GM21619 (cell line): ENCODE results near the gene ZNF790.
A peak's percentile ranks its signal among the peaks of the same experiment; 100 is the strongest.
"Not testable (repeated sequence)": the region's sequence is repeated elsewhere in the genome, so short reads cannot be mapped to it uniquely, and the experiment has no call there.

Experiments
- ATAC-seq: cut with Tn5 transposase; IDR thresholded peaks from one replicate; pipeline ENCODE4 v1.9.1; 2021; ENCODE audit not compliant: unreplicated experiment

ZNF790 gene

GRCh38 chr19:36837906-36838783 is at the start of gene ZNF790:
Gene ZNF790 (minus strand): TSS chr19:36838387. CDS start chr19:36825619, 12,768 bp downstream.
- peak; percentile 93 for ATAC-seq

GRCh38 chr19:36876993-36877938 is 39.1 kb upstream of the ZNF790 start:
- ATAC-seq, result no peak

GRCh38 chr19:36851898-36852297 is 13.7 kb upstream of the ZNF790 start:
- ATAC-seq, result no peak

GRCh38 chr19:36850559-36851442 is 12.6 kb upstream of the ZNF790 start, which contains the start of gene ZNF345:
Gene ZNF345 (plus strand): TSS chr19:36850876. CDS start chr19:36876831, 25,955 bp downstream.
- peak; percentile 70 for ATAC-seq

GRCh38 chr19:36849701-36850558 is 11.7 kb upstream of the ZNF790 start:
- peak; percentile 84 for ATAC-seq

GRCh38 chr19:36847968-36848367 is 9.8 kb upstream of the ZNF790 start:
- ATAC-seq, result no peak

GRCh38 chr19:36838784-36839324 is 667 bp upstream of the ZNF790 start:
- no peak for ATAC-seq

GRCh38 chr19:36837176-36837905 is 846 bp downstream of the ZNF790 start:
- no peak for ATAC-seq

- no peak for ATAC-seq
Observed at GRCh38 chr19:36833430-36833829, 4.8 kb downstream of the ZNF790 start.

- no peak for ATAC-seq
Observed at GRCh38 chr19:36821758-36822157, 16.4 kb downstream of the ZNF790 start.

- no peak for ATAC-seq
Observed at GRCh38 chr19:36819130-36819630, 19.0 kb downstream of the ZNF790 start.

- ATAC-seq, result no peak
Observed at GRCh38 chr19:36807029-36807428, 31.2 kb downstream of the ZNF790 start.

GRCh38 chr19:36805364-36805763 is 32.8 kb downstream of the ZNF790 start:
- no peak for ATAC-seq

- ATAC-seq, result no peak
Observed at GRCh38 chr19:36797786-36798108, 40.4 kb downstream of the ZNF790 start.

- no peak for ATAC-seq
Observed at GRCh38 chr19:36796714-36796992, 41.5 kb downstream of the ZNF790 start.

GRCh38 chr19:36791420-36792141 is 46.6 kb downstream of the ZNF790 start:
- not testable (repeated sequence) for ATAC-seq

GRCh38 chr19:36775768-36776167 is 62.4 kb downstream of the ZNF790 start:
- no peak for ATAC-seq

- no peak for ATAC-seq
Observed at GRCh38 chr19:36773223-36773579, 65.0 kb downstream of the ZNF790 start.
